Femur (tissue), 1 donor: ENCODE data around the gene PGAP3.
"Not testable (repeated sequence)": the region's sequence is repeated elsewhere in the genome, so short reads cannot be mapped to it uniquely, and the experiment has no call there.

Experiments used
- DNase-seq: peaks from one replicate; pipeline ENCODE4 v3.0.0-alpha.2; 2017

PGAP3 gene

DNA sequence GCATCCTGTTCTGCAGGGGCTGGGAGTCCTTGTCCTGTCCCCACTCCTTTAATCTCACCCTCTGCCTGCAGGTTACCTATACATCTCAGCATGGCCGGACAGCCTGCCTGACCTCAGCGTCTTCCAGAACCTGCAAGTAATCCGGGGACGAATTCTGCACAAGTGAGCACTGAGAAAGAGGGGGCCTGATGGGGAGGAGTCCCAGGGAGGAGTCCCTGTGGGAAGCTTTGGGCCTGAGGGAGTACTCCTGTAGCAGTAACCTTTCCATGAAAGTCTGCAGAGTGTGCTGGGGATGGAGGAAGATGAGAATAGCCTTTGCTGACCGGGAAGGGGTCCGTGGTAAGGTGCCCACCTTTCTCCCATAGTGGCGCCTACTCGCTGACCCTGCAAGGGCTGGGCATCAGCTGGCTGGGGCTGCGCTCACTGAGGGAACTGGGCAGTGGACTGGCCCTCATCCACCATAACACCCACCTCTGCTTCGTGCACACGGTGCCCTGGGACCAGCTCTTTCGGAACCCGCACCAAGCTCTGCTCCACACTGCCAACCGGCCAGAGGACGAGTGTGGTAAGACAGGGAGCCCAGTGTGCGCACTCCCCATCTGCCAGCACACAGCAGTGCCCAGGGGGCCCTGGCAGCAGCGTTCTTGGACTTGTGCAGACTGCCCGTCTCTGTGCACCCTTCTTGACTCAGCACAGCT lies 27.7 kb upstream of the PGAP3 start:
- DNase-seq, result no peak

DNA sequence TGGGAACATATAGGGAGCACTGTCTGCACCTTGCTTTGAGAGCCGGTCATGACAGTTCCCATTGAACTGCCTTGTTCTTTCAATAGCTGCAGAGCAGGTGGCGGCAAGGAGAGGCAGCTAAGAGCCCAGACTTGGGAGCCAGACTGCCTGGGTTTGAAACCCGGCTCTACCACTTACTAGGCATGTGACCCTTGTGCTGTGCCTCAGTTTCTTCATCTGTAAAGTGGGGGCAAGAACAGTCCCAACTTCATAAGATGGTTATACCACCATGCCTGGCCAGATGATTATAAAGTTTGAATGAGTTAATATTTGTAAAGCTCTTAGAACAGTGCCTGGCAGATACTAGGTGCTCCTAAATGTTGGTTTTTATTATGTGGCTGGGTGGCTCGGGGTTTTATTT lies 26.4 kb upstream of the PGAP3 start:
- no peak for DNase-seq

DNA sequence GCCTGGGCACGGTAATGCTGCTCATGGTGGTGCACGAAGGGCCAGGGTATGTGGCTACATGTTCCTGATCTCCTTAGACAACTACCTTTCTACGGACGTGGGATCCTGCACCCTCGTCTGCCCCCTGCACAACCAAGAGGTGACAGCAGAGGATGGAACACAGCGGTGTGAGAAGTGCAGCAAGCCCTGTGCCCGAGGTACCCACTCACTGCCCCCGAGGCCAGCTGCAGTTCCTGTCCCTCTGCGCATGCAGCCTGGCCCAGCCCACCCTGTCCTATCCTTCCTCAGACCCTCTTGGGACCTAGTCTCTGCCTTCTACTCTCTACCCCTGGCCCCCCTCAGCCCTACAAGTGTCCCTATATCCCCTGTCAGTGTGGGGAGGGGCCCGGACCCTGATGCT lies 24.0 kb upstream of the PGAP3 start:
- no peak for DNase-seq

DNA sequence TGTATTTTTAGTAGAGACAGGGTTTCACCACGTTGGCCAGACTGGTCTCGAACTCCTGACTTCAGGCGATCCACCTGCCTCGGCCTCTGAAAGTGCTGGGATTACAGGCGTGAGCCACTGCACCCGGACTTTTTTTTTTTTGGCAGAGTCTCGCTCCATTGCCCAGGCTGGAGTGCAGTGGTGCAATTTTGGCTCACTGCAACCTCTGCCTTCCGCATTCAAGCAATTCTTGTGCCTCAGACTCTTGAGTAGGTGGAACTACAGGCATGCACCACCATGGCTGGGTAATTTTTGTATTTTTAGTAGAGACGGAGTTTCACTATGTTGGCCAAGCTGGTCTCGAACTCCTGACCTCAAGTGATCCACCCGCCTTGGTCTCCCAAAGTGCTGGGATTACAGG lies 23.2 kb upstream of the PGAP3 start:
- DNase-seq, result not testable (repeated sequence)

DNA sequence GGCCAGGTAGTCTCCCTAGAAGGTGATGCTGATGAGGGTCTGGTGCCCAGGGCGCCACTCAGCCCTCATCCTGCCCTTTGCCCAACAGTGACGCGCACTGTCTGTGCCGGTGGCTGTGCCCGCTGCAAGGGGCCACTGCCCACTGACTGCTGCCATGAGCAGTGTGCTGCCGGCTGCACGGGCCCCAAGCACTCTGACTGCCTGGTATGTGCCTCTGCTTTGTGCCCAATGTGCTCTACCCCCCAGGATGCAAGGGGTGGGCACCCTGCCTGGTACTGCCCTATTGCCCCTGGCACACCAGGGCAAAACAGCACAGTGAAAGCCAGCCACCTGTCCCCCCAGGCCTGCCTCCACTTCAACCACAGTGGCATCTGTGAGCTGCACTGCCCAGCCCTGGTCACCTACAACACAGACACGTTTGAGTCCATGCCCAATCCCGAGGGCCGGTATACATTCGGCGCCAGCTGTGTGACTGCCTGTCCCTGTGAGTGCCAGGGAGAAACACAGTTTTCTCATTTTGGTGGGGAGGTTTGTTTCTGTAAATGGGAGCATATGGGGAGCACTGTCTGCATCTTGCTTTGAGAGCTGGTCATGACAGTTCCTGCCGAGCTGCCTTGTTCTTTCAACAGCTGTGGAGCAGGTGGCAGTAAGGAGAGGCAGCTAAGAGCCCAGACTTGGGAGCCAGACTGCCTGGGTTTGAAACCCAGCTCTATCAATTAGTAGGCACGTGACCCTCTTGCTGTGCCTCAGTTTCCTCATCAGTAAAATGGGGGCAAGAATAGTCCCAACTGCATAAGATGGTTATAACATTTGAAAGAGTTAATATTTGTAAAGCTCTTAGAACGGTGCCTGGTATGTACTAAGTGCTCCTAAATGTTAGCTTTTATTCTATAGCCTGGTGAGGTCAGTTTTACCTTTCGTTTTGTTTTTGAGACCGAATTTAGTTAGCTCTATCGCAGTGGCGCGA lies 22.4 kb upstream of the PGAP3 start:
- no peak for DNase-seq

DNA sequence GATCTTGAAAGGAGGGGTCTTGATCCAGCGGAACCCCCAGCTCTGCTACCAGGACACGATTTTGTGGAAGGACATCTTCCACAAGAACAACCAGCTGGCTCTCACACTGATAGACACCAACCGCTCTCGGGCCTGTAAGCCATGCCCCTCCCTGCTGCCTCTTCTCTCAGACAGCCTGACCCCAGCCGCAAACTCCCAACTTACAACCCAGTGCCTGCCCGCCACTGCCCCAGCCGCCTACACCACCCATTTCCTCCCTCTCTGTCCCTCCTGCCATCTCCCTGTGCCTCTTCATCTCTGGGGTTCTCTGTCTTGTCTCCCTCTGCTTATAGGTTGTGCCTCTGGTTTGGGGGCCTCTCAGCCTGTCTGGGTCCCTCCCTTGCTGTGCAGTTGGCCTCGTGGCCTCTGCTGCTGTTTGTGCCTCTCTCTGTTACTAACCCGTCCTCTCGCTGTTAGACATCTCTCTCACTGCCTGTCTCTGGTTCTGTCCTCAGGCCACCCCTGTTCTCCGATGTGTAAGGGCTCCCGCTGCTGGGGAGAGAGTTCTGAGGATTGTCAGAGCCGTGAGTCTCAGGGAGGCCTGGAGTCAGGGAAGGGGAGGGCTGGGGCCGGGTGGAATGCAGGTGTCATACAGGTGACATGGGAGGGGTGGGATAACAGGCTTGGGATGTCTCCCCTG lies 21.6 kb upstream of the PGAP3 start:
- DNase-seq, result no peak

DNA sequence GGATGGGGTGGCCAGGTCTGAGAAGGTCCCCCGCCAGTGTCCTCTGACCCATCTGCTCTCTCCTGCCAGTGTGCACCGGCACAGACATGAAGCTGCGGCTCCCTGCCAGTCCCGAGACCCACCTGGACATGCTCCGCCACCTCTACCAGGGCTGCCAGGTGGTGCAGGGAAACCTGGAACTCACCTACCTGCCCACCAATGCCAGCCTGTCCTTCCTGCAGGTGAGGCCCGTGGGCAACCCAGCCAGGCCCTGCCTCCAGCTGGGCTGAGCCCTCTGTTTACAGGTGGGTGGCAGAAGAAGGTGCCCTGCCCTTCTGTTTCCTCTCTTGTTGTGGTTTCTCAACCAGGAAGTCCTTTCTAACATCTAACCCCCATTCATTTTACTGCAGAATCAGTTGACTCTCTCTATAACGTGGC lies 19.1 kb upstream of the PGAP3 start:
- no peak for DNase-seq

DNA sequence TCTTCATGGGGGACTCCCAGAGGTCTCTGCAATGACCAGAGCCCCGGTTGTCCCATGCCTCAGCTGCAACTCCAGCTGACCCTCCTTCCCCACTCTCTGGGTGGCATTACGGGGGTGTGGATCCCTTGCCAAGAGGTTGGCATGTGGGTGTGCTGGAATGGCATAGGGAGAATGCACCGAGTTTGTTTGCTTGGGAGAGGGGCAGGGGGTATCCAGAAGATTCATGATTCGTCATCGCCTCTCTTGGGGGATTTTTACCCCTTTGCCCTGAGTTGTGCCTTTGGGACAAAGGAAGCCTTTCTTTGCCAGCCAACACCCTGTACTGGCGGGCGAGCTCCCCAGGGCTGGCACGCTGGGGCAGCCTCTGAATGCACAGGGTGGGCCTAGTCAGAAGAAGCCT lies 18.5 kb upstream of the PGAP3 start:
- no peak for DNase-seq

DNA sequence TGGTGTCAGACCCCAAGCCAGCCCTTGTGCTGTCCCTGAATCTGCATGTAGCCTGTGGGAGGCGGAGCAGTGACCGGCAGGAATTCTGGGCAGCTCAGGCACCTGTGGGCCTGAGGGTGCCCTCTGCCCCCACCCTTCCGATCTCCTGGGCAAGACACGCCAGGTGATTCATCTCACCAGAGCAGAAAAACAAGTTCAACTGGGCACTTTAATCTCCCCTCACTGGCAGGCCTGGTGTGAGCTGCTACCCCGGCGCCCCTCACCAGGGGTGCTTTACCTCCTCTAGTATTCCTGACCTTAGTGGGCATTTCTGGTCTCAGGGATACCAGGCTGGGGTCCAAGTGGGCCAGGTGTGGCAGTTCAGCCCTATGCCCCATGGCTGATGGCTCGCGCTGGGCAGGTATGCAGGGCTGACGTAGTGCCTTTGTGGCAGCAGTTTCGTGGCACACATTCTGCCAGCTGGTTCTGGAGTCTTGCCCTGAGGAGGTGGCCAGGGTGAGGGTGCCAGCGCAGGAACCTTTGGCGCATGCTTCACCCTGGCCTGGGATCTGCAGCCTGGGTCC lies 18.0 kb upstream of the PGAP3 start:
- no peak for DNase-seq

DNA sequence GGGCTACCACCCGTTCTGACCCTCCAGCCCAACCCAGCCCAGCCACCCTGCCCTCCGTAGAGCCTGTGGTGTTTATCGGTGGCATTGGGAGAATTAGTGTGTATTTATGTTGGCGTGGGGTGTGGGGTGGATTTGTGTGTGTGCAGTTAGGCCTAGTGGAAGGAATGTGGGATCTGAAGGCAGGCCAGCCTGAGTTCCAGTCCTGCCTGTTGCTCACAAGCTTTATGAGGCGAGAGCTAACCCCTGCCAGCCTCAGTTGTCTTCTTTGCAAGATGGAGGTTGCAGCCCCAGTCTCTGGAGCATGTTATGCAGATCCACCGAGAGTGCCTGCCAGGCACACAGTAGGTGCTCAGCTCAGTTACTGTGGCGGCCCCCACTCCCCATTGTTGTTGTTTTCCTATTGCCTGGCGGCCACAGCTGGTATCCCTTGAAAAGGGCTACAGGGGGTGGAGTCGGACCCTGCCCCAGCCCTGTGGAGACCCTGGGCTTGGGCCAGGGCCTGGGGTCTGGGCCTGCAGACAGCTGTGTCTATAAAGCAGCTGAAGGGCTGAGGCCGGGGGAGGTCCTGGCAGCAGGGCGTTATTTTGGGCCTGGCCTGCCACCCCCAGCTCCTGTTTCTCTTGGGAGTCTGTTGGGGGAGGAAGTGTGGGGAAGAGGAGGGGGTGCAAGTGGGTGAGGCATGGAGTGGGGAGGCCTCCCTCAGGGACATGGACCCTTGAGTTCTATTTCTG lies 17.1 kb upstream of the PGAP3 start:
- DNase-seq, result peak; percentile 52

DNA sequence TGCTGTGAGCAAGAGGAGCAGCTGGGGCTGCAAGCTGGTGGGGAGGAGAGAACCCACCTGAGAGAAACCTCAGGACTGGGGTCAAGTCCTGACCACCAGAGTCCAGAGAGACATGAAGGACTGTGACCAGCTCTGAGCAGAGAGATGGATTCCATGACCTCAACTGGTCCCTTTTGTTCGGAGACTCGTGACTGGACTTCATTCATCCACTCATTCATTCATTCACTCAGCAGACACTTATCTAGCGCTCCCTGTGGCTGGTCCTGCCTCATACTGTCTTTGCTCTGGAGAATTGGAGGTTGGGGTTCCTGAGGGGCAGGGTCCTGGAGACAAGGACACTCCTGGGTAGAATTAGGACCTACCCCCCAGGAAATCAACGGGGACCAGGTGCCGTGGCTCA lies 16.1 kb upstream of the PGAP3 start:
- no peak for DNase-seq

DNA sequence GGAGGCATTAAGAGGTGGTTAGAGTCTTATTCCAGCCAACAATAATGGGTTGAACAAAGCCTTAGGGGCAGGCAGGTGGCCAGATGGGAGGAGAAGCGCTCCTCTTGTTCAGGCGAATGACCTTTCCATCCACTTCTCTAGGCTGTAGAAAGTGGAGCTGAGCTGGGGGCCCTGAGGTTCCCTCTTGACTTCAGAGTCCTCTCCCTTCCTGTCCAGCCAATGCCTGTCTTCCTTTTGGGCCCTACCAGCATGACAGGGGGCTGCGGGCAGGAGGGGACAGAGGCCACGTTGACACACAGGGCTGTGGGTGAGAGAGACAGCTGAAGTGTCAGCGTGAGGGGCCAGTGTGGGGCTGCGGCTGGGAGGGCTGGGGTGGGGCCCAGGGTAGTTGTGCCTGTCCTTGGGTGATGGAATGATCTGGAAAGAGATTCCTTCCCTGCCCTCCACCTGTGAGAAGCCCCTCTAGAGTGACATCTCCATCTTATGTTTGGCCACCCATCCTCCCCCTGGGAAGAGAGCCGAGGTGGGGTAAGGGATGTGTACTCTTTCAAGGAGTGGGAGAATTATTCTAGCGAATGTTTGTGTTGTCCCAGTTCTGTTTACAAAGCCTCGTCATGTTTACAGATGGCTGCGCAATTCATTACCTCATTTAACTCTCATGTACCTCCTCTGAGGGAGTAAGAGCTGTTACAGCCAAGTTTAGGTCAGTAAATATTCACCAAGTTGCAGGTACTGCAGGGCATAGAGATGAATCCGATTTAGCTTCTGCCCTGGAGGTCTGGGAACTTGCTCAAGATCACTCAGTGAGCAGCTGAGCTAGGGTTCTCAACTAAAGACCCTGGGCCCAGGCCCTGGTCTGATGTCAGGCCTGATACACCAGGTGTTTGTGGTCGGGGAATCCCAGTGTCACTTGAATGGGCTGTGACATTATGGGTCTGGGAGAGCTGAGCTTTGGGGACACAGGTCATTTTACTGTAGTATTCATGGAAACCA lies 15.3 kb upstream of the PGAP3 start:
- DNase-seq, result no peak

DNA sequence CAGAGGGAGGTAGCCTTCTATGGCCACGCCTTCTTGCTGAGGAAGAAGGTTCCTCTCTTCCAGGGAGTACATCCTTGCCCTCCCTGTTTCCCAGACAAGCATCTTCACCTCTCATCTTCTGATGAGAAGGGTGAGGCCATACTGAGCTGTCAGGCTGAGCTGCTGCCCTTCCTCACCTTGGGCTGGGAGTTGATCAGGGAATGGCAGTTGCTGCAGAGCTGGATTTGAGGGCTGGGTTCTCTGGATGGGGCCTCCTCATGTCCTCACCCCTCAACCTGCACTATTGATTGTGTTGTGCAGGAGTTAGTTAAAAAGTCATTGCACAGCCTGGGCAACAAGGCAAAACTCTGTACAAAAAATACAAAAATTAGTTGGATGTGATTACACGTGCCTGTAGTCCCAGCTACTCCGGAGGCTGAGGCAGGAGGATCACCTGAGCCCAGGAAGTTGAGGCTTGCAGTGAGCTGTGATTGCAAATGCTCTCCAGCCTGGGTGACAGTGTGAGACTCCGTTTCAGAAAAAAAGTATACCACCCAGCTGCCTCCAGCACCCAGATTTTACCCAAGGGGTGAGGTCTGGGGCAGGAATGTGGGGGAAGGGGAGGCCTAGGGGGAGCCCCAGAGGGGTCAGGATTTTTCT lies 14.0 kb upstream of the PGAP3 start:
- no peak for DNase-seq

DNA sequence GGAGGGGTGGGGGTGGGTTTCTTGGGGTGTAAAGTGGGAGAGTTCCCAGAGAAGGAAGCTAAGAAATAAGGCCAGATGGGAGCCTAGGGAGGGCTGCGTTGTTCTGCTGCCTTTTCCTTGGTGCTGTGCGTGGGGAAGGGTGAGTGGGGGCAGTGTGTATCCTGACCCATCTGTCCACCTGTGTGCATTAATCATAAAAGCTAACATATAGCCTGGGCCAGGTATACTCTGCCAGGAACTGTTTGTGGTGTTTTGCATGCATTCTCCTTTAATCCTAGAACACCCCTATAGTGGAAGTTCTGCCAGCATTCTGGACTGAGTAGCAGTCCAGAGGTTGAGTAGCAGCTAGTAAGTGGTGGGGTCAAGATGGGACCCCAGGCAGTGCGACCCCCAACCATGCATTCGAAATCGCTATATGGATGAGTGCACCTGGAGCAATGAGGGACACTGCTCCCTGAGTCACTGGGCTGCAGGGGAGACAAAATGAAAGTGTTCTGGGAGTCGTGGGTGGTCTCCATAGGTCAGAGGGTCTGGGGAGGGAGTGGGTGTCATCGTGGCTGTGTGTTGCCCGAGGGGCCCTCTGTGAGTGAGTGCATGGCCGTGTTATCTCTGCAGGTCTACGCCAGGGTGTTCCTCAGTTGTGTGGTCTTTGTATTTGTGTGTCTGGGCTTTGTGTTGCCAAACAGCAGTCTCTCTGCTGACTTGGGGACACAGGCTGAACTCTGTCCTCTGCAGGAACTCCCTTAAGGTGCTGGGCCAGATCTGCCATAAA lies 13.3 kb upstream of the PGAP3 start:
- DNase-seq, result no peak

DNA sequence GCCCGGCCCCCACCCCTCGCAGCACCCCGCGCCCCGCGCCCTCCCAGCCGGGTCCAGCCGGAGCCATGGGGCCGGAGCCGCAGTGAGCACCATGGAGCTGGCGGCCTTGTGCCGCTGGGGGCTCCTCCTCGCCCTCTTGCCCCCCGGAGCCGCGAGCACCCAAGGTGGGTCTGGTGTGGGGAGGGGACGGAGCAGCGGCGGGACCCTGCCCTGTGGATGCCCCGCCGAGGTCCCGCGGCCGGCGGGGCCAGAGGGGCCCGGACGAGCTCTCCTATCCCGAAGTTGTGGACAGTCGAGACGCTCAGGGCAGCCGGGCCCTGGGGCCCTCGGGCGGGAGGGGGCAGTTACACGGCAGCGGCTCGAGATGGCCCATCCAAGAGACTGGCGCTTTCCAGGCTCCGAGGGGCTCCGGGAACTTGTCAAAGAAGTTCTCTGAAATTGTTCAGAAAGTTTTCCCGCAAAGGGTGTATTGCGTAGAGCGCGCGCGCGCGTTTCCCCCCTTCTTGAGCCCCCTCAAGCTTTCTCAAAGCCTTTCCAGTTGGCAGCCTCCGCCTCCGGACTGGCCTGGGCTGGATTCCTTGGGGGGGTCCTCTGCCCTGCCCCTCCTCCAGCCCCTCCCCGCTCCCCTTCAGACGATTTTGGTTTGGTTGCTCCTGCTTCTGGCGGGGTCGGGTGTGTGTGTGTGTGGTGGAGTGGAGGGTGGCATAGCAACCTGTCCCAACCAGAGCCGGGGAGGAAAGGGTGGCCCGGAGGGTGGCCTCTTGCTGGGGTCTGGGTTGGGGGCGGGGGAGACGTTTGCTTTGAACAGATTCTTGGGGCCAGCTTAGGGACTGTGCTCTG lies 12.5 kb upstream of the PGAP3 start:
- peak; percentile 84 for DNase-seq

DNA sequence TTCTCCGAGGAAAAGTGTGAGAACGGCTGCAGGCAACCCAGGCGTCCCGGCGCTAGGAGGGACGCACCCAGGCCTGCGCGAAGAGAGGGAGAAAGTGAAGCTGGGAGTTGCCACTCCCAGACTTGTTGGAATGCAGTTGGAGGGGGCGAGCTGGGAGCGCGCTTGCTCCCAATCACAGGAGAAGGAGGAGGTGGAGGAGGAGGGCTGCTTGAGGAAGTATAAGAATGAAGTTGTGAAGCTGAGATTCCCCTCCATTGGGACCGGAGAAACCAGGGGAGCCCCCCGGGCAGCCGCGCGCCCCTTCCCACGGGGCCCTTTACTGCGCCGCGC lies 11.9 kb upstream of the PGAP3 start, which contains the start of gene ERBB2:
TSS of gene ERBB2 (plus strand) at position 247 of the 330 bp plus-strand sequence. CDS start 175 bp downstream, outside the sequence.
- DNase-seq, result peak; percentile 87

DNA sequence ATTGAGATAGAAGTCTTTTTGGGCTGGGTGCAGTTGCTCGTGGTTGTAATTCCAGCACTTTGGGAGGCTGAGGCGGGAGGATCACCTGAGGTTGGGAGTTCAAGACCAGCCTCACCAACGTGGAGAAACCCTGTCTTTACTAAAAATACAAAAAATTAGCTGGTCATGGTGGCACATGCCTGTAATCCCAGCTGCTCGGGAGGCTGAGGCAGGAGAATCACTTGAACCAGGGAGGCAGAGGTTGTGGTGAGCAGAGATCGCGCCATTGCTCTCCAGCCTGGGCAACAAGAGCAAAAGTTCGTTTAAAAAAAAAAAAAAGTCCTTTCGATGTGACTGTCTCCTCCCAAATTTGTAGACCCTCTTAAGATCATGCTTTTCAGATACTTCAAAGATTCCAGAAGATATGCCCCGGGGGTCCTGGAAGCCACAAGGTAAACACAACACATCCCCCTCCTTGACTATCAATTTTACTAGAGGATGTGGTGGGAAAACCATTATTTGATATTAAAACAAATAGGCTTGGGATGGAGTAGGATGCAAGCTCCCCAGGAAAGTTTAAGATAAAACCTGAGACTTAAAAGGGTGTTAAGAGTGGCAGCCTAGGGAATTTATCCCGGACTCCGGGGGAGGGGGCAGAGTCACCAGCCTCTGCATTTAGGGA lies 11.4 kb upstream of the PGAP3 start:
- not testable (repeated sequence) for DNase-seq

DNA sequence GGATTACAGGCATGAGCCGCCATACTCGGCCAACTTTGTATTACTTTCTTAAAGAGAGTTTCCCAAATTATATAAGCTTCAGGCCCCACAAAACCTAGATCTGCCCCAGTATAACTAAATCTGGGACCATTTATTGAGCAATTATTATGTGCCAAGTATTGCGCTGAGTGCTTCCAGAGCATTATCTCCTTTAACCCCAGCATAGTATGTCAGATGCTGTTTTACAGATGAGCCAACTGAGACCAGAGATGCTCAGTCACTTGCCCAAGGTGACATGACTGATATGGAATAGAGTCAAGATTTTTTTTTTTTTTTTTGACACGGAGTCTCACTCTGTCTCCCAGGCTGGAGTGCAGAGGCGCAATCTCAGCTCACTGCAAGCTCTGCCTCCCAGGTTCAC lies 10.1 kb upstream of the PGAP3 start:
- no peak for DNase-seq
